DMS53 (cell line): ENCODE results near the gene SUCO.

Experiments
- DNase-seq: peaks from one replicate; lab custom pipeline; 2025; lab: John Stamatoyannopoulos, UW

SUCO gene

DNA sequence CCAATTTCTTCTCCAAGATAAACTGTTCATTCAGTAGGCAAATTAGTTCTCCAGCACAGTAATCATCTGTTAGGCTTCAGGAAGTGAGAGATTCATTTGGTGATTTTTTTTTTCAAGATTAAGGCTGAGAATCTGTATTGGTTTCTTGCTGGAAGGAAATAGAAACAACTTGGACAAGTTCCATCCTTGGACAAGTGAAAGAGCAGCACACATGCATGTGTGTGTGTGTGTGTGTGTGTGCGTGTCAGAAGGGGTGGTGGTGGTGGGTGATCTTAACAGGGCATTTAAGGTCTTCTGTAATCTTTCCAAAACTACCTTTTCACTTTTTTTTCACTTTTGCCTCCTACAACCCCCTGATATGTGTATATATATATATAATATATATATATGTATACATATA is 15.9 kb upstream of the SUCO start:
- no peak for DNase-seq

DNA sequence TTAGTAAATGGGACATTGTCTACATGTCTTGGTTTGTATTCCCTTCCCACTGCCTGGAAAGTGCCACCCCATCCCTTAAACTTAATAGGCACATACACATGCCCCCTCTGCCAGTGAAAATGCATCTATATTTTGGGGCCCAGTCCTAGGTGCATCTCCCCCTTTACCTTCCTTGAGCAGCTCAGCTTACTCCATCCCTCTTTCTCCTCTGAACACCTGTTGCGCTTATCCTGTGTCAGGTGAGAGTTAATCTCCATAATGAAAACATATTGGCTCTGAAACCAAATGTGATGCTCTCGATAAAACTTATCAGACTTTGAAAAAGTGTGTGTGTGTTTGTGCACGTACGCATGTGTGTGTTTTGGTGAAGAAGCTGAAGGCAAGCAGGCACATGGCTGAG is 15.4 kb upstream of the SUCO start:
- no peak for DNase-seq

DNA sequence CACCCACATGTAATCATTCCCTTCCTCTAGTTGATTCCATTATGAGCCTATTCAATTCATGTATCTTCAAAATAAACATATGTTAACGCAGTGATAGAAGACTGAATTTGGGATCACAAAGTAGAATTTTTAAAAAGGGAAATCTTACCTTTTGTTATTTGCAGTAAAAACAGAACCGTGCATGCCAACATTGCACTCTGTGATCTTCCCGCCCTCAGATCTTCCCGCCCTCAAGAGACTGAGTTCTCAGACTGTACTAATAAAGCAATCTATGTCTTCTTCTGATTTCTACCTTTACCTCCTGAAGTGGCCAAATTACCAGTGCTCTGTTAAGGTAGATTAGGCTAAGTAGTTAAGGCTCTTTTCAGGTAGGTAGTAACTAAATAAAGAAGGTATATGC is 3.6 kb upstream of the SUCO start:
- DNase-seq: no peak

DNA sequence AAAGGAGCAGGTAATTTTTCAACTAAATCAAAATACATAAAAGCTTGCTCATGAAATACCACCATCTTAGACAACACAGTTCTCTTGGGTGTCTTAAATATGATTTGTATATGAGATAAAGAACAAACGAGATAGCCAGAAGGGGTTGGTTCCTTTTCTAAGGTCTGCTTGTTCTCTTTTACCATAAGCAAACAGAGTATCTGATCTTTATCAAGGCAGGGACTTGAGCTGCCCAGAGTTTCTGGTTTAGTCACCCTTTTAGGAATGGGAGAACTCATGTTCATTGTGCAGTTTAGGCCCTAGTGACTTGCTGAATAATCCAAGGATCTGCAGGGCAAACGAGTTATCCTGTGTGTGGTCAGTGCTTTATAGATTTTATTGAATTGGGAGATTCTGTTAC is 3.0 kb upstream of the SUCO start:
- DNase-seq: no peak

DNA sequence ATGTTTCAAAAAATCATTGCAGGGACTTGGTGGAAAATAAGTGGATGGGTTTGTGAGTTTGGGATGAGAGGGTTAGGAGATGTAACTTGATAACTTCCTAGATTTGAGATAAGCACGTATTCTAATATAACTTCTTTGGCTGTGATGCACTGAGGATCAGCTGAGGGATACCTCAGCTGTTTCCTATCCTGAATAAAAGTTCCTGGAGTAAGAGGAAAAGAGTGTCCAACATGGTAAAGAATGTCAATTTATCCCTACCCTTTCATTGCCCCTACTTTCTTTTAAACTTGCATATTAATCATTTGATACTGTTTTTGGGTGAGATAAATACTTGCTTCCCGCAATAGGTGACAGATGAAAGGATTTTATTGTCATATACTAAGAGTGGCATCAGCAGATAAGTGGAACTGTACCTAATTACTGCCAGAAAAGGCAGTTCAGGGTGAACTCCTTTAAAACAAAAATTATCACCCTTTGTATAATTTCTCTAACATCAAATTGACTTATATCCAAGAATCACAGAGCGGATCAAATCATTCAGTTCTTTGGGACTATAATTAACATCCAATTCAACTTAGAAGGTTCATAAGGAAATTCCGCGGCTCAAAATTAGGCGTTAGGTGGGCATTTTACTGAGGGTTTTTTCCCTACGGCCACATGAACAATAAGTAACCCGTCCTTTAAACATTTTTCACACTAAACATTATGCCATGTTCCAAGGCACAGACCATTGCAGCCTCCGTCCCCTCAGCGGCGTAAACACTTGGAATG is 1.4 kb upstream of the SUCO start:
- no peak for DNase-seq

DNA sequence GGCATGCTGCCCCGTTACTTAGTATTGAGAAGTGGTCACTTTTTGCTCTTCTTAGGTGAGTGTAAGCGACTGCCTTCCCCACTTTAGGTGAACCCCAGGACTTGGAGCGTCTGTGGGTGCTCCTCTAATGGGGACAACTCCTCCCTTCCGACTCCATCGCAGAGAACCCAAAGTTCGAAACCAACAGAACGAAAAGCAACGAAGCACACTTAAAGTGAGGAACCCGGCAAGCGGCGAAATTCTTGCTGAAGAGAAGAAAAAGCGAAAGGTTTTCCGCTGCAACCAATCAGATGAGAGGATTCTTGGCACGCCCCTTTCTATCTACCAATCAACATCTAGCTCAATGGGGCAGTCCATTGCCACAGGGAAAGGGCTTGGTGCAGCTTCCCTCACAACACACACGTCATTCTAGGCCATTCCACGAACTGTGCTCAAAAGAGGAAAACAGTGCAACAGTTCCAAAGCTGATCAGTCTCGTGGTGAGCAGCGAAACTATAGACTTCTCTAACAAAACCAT is 709 bp upstream of the SUCO start:
- peak; percentile 97 for DNase-seq

DNA sequence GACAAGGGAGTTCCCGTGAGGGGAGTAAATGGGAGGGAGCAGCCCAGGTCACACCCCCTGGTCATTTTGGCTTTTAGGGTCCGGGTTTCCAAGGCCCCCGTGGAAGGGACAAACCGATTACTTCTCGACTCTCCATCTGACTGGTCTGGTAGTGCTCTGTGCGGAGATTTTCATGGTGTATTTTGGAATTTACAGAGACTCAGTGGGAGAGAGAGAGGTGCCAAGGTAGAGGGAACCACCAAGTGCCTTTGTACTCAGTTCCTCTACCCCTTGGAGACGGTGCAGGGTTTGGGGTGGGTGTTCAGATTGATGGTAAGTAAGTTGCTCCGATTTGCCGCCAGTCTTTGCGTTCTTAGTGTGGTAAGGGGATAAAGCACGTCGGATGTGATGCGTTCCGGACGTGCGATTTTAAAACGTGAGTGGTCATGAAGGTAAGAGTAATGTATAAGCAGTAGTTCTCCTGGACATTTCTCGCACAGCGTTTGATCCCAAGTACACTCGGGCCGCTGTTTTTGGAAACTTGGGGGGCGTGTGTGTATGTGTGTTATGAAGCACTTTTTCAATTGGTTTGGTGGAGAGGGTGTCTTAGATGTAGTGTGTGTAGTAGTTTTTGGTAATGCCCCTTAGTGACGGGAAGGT is 682 bp downstream of the SUCO start:
- peak; percentile 60 for DNase-seq

DNA sequence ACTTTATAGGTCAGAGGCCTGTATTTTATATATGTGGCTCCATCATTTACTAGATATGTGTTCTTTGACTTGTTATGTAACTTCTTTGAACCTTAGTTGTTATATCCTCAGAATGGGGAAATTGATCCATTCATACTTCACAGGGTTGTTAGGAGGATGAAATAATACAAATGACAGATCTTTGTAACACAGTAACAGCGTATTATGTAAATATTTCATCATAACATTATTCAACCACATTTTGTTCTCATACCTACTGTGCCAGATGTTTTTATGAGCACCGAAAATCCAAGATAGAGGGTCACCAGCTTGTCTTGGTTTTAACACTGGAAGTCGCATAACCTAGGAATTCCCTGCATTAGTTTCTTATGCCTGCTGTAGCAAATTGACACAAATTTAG is 3.3 kb downstream of the SUCO start:
- no peak for DNase-seq

DNA sequence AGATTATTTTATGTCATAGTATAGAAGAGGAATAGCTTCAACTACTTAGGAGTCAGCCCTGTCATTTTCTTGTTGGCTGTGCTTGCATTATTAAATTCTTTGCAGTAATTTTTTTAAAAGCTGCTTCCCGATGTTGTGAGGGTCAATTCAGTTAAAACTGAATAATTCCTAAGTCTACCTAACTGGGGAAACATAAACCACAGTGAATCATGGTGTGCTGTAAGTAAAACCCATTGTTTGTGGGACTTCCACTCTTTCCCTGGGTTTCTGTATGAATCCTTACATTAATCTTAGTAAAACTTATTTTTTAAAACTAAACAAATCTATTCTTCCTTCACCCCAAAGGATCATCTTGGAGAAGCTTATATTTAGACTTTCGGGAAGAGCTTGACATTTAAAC is 4.4 kb downstream of the SUCO start:
- DNase-seq: no peak

DNA sequence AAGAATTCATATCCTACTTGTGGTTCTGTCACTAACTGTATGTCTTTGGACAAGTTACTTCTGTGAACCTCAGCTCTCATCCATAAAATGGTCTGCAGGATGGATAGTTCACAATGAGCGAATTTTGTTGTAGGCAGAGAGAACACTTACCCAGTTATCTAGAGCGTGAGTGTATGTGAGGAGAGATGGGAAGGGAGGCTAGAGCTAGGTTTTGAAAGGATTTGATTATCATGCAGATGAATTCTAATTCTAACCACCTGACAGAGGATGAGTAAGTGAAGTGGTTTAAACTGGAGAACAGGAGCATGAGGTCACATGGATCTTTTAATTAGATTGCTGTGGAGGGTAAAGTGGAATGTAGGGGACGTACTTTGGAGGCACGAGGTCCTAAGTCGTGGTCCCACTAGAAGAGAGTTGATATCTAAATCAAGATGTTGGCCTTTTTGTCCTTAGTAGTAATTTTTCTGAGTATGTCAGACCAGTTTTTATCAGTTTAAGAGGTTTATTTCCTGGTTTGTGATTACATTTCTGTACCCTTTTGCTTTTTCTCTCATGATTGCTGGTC is 5.0 kb downstream of the SUCO start:
- DNase-seq: no peak

DNA sequence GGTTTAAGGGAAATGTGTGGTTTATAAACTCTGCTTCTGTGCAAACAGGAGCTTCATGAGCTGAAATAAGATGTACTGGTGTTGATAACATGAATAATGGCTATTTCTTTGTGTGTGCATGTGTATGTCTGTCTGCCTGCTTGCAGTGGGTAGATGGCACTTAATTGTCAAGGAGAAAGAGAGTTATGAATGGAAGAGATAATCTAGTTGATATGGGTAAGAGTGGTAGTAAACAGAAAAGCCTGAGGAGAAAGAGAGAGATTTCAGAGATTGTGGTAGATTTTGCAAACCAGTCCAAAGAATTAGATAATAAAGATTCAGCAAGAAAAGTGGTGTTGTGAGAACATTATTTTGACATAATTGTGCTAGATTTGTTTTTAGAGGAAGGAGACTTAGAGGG is 7.7 kb downstream of the SUCO start:
- no peak for DNase-seq

DNA sequence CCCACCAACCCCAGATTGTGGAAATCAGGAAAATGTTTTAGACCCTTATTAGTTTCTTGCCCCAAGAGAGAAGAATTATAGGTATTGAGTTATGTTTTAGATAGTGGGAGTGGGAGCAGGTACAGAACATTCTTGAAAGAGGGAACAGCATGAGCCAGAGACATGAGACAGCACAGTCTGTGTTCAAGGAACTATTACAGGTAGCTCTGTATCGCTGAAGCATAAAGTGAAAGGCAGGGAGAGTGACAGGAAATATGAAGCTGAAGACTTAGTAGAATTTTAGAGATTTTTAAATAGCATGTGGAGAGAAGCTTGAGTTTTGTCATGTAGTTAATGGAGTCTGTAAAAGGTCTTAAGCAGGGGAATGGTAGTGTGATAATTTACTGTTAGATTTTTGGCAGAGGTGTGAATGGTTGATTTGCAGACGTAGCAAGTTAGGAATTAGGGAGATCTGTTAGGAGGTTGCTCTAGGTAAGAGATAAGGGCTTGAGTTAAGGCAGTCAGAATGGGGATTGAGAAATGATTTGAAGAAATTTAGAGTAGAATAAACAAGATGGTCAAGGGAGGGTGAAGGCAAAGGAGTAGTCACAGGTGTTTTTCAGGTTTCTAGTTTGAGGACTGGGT is 11.6 kb downstream of the SUCO start:
- DNase-seq: no peak

DNA sequence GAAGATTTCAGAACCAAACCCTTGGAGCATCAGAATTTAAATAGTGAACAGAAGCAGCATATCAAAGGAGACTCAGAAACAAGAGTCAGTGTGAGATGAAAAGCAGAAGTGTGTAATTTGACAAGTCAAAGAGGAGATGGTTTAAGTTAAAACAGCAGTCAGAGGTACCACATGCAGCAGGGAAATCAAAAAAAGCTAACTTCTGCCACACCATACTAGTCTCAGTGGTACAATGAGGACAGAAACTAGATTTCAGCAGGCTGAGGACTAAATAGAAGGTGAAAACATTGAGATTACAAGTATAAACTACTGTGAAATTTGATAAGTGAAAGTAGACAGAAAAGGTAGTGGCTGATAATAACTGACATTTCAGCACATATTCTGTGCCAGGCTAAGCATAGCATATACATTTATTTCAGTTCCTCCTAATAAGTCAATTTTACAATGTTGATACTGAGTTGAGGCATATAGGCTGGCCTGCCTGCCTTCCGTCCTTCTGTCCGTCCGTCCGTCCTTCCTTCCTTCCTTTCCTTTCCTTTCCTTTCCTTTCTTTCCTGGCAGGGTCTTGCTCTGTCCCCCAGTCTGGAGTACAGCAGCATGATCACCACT is 12.6 kb downstream of the SUCO start:
- DNase-seq: no peak

DNA sequence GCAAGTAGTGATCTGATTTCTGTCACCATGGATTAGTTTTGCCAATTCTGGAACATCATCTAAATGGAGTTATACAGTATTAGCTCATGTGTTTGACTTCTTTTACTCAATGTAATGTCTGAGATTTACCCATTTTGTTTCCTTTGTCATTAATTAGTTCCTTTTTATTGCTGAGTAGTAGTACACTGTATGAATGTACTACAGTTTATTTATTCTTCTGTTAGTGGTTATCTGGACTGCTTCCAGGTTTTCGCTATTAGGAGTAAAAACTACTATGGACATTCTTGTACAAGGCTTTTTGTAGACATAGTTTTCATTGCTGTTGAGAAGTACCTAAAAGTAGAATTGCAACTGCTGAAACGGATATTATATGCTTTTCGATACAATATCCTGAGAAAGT is 14.1 kb downstream of the SUCO start:
- no peak for DNase-seq

DNA sequence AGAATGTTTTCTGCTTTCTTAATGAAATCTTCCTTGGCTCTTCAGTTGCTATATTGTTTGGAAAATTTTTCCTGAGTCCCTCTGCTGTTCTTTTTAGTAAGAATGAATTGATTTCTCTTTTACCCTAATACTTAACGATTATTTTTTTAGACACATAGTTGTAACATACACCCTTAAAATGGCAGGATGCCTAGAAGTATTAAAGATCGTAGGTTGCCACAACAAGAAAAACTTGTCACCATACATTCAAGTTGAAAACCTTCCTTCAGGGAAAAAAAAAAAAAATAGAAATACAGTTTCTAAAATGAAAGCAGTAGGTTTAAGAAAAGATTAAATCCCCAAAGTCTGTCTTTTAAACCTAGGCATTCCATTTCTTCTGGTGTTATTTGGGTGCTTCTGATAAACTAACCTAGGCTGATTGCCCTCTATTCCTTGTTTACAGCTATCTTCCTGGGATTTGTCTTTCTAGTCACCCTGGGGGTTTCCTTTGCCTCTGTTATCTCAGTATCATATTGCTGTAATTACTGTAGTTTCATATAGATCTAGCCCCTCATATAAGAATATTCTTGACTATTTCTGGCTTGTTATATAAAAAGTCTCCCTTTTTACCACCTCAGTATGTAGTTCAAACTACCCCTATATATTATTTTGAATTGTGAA is 16.8 kb downstream of the SUCO start:
- no peak for DNase-seq

DNA sequence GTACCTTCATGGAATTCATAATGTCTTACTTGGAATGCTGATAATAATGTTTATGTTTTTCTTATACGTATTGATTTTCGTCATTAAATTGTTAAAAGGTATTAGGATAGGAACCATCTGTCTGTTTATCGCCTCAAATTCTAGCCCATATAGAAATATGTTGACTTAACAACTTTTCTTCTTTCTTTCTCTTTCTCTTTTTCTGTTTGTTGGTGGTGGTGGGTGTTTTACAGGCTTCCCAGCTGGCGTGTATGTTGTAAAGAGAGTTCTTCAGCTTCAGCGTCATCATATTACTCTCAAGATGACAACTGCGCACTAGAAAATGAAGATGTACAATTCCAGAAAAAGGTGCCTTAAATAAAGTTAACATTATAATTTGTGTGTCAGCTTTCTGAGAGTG is 18.3 kb downstream of the SUCO start:
- no peak for DNase-seq

DNA sequence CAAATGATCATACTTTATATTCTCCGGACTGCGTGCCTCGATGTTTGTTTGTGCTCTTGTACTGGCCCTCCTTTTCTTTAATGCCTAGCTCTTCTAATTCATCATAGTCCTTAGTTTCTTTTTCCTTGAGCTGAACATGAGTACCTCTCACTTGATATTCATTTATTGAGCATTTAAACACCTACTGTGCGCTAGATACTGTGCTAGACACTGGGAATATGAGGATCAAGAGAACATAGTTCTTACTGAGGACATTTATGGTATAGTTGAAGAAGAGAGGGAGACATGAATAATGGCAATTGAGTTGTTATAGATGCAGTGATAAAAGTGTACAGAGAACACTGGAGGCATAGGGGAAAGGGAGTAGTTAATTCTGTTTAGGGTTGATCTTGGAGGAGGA is 22.0 kb downstream of the SUCO start:
- DNase-seq: no peak

DNA sequence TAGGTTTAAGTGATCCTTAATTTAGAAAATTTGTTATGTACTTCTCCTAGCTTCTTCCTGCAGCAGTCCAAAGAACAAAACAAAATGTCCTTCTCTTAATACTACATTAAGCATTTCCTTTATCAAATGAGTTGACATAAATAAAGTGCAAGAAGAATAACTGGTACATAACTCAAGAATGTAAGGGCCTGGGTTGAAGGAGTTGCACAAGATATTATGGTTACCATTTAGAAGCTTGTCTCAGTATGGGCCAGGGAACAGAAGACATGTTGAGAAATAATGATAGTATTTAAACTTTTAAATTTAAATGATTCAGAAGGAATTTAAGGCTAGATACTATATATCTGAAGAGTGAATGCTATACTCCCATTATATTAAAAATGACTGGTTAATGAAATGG is 23.5 kb downstream of the SUCO start:
- no peak for DNase-seq

DNA sequence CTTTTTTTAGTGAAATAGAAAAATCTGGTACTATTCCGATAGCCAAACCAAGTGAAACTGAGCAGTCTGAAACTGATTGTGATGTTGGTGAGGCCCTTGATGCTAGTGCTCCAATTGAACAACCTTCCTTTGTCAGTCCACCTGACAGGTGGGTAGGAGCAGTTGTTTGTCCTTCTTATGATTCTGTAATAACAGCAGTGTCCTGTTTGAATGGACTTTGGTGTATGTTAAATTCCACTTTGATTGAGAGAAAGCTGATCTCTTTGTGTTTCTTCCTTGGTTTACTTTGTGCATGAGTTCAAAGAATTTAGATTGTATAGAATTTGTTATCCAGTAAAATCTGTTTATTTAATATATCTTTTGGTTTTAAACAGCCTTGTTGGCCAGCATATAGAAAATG is 24.3 kb downstream of the SUCO start:
- DNase-seq: no peak

DNA sequence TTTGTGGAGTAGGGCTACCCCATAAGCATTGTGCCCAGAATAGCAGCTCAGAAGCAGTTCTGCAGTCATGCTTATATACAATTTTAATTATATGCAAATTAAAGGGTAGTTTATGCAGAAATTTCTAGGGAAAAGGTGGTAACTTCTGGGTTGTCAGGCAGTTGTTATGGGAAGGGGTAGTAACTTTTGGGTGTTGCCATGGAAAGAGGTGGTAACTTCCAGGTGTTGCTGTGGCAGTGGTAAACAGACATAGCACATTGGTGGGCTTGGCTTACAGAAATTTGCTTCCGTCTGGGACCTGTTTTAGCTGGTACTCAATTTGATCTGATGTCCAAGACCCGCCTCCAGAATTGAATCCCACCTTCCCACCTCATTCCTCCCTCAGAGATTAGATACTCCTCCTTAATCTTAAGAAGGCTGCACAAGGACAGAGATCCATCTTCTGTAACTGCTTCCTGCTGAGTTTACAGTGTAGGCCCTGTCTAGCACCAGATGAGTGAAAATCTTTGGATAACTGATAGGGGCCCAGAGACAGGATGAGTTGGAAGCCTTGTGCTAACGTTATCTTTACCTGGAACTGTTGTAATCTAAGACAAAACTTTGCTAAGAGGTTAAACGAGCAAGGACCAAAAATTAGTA is 26.7 kb downstream of the SUCO start:
- no peak for DNase-seq

DNA sequence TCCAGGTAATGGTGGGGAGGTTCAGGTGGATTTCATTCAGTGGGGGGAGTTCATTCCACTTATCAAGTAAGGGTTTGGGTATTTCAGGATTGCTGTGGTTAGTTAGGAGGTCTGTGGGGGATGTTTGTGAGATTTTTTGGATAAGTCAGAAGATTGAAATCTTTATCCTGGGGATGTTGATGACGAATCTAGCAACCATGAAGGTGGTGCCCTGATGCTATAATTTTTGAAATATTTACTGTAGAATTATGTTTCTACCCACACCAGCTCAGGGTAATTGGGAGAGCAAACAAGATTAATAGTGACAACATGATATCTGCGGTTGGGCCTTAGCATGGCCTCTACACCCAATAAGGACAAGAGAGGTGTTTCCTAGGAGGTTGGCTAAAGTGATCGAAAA is 28.3 kb downstream of the SUCO start:
- DNase-seq: no peak
